ENCODE data around the gene KIF6. TPM values are rescaled to one million over a fixed set of nuclear protein-coding genes. Genes with fewer than 3 reads are reported as not detected.

The KIF6 gene
- total and polyA plus RNA-seq, 2 of the 8 experiments (the other 6 are each of a cell fraction or from before 2014, with no cell fraction given), result 0.53 to 0.65 TPM

GRCh38 chr6:39602601-39603519, 122.3 kb downstream of the KIF6 start:
- TF ChIP-seq SUZ12 (IDR thresholded peaks at IDR 0.05; ENCODE audit: low read length), result no peak
- no peak for TF ChIP-seq ATF3 (IDR thresholded peaks at IDR 0.05; ENCODE audit: insufficient read depth, low read depth, low read length)
- TF ChIP-seq JUND (IDR thresholded peaks at IDR 0.05; ENCODE audit: low read length), result no peak
- TF ChIP-seq TBP (IDR thresholded peaks at IDR 0.05; ENCODE audit: low read depth, low read length), result no peak
- TF ChIP-seq E2F6 (IDR thresholded peaks at IDR 0.05), result no peak
- no peak for TF ChIP-seq MAX (IDR thresholded peaks at IDR 0.05)
- no peak for TF ChIP-seq CBX8 (IDR thresholded peaks at IDR 0.05; ENCODE audit: borderline replicate concordance, low read depth, low read length)
- TF ChIP-seq GTF2F1 (IDR thresholded peaks at IDR 0.05; ENCODE audit: borderline replicate concordance, low read depth, low read length), result no peak
- TF ChIP-seq CHD2 (IDR thresholded peaks at IDR 0.05; ENCODE audit: low read length), result no peak
- H3K79me2 ChIP-seq (ENCODE audit: control insufficient read depth in 1 of 2, insufficient read depth in 2 of 2, low read length in 2 of 2), result no peaks in the 10 kb centered on the region
- no peak overlapping the region for H2AFZ ChIP-seq (ENCODE audit: low read length)
- H2AK5ac ChIP-seq (ENCODE audit: low read depth, low read length), result no peak overlapping the region
- no peak overlapping the region for H3K4ac ChIP-seq (replicated peaks; ENCODE audit: insufficient read length, low read depth, low read length)
- FAIRE-seq (no peak), DNase-seq (ENCODE audit: low read depth in 1 of 2, low spot score in 2 of 2) (no peak)
- no peak overlapping the region for H2BK15ac ChIP-seq (ENCODE audit: low read length)
- H4K8ac ChIP-seq (ENCODE audit: extremely low read depth, insufficient read depth, low read length), result no peak overlapping the region
- no peak overlapping the region for H3K14ac ChIP-seq (ENCODE audit: insufficient read length)
- no peak overlapping the region for H3K27ac ChIP-seq (ENCODE audit: low read depth, low read length)
- no peak overlapping the region for H4K91ac ChIP-seq (replicated peaks; ENCODE audit: insufficient read length, low read length)
- no peak overlapping the region for H3K9ac ChIP-seq (replicated peaks in 1 of 4; ENCODE audit: extremely low read depth in 1 of 4, low read depth in 3 of 4, low read length in 3 of 4)
- no peak overlapping the region for H4K5ac ChIP-seq (ENCODE audit: insufficient read length, low read depth, low read length)
- WGBS, 2 experiments (ENCODE audit: extremely low coverage in 1 of 2, insufficient coverage in 1 of 2, insufficient read length in 1 of 2, insufficient replicate concordance in 2 of 2, low coverage in 1 of 2, low lambda C conversion rate in 2 of 2, missing lambda C conversion rate in 1 of 2), result 92% methylated on average over 4 of the region's 4 CpGs; no CpG with 5 or more reads in 1 of the 2 experiments
- ChIA-PET CTCF (ENCODE audit: partially characterized antibody) (interaction anchor here (1.2 to 1.5 kb wide), 2 partner anchors 80 to 151 kb away, joined by 3 to 4 read pairs; no protein-coding TSS in a partner anchor), POLR2A (ENCODE audit: partially characterized antibody) (no interaction called here)
- no peak overlapping the region for H2BK120ac ChIP-seq (replicated peaks; ENCODE audit: low read depth, low read length)
- H3K23ac ChIP-seq (ENCODE audit: insufficient read length), result no peak overlapping the region
- no peaks in the 10 kb centered on the region for H3K23me2 ChIP-seq (ENCODE audit: low read depth, low read length)
- no peak overlapping the region for H2BK5ac ChIP-seq (ENCODE audit: low read depth, low read length)
- no peaks in the 10 kb centered on the region for H3K4me1 ChIP-seq (replicated peaks in 1 of 4; ENCODE audit: control insufficient read depth in 3 of 4, insufficient read depth in 4 of 4, low read length in 3 of 4)
- H3K9me3 ChIP-seq (ENCODE audit: insufficient read depth in 2 of 2, low read depth in 1 of 2, low read length in 1 of 2), result no peaks in the 10 kb centered on the region
- no peak overlapping the region for H2BK20ac ChIP-seq (ENCODE audit: low read length)
- H3K4me2 ChIP-seq (ENCODE audit: insufficient read depth in 1 of 2, low read depth in 2 of 2, low read length in 2 of 2), result no peak overlapping the region
- H3K4me3 ChIP-seq (ENCODE audit: extremely low read depth in 1 of 4, insufficient read depth in 2 of 4, low read depth in 3 of 4, low read length in 4 of 4), result no peak overlapping the region
- no peak overlapping the region for H3K56ac ChIP-seq (replicated peaks; ENCODE audit: insufficient read length, low read depth, low read length)
- H4K20me1 ChIP-seq (replicated peaks in 1 of 2; ENCODE audit: control insufficient read depth in 1 of 2, insufficient read depth in 2 of 2, low read length in 2 of 2), result no peaks in the 10 kb centered on the region
- H3K79me1 ChIP-seq (ENCODE audit: low read depth, low read length), result no peaks in the 10 kb centered on the region
- H3K18ac ChIP-seq (ENCODE audit: extremely low read depth, low read length), result no peak overlapping the region
- H2BK12ac ChIP-seq (ENCODE audit: low read depth, low read length), result no peak overlapping the region
- no peaks in the 10 kb centered on the region for H3K27me3 ChIP-seq (replicated peaks in 1 of 4; ENCODE audit: control insufficient read depth in 3 of 4, extremely low read depth in 1 of 4, insufficient read depth in 3 of 4, low read length in 3 of 4)
- no peaks in the 10 kb centered on the region for H3K36me3 ChIP-seq (ENCODE audit: control insufficient read depth in 2 of 4, insufficient read depth in 4 of 4, low read length in 3 of 4)

All from H1 (cell line).